Activated B cell treated with CpG ODN at 0.5 μM for 24 hours (primary cell): ENCODE results near the gene IFT80. TPM values are rescaled to one million over a fixed set of nuclear protein-coding genes. Genes with fewer than 3 reads are reported as not detected.
A peak's percentile ranks its signal among the peaks of the same experiment; 100 is the strongest.

Experiments
- ATAC-seq: fragments of 200-7000 bp; cut with Tn5 transposase; one replicate; pipeline ENCODE4 v1.10.0; 2021; ENCODE audit warnings: low read depth, mild to moderate bottlenecking, moderate library complexity
- CTCF ChIA-PET: fragments of 350-600 bp; sonication (Branson Sonifier 250); formaldehyde crosslinking; loops from one replicate; lab custom pipeline; 2021; ENCODE audit warnings: antibody characterized with exemption; lab: Charles Lee
- POLR2A ChIA-PET: fragments of 350-600 bp; sonication (Branson Sonifier 250); formaldehyde crosslinking; loops from one replicate; lab custom pipeline; 2021; ENCODE audit warnings: antibody characterized with exemption; lab: Charles Lee
- DNase-seq: peaks from one replicate; pipeline ENCODE4 v3.0.0; 2022
- H3K27ac Mint-ChIP-seq: one replicate; pipeline ENCODE4 v1.8.0; 2020; ENCODE audit warnings: mixed read lengths
- H3K27me3 Mint-ChIP-seq: one replicate; pipeline ENCODE4 v1.8.0; 2021; ENCODE audit warnings: mixed read lengths
- H3K36me3 Mint-ChIP-seq: one replicate; pipeline ENCODE4 v1.8.0; 2021; ENCODE audit warnings: low read depth, mixed read lengths
- H3K4me1 Mint-ChIP-seq: one replicate; pipeline ENCODE4 v1.8.0; 2021; ENCODE audit warnings: mixed read lengths
- H3K4me3 Mint-ChIP-seq: one replicate; pipeline ENCODE4 v1.8.0; 2020; ENCODE audit warnings: mild to moderate bottlenecking, mixed read lengths
- H3K9me3 Mint-ChIP-seq: one replicate; pipeline ENCODE4 v1.8.0; 2020; ENCODE audit warnings: mixed read lengths
- intact Hi-C: fragments of 100-400 bp; cut with micrococcal nuclease; formaldehyde crosslinking; loops from one replicate; pipeline ENCODE4 v1.15.1; 2024
- total RNA-seq: library from RNA; stranded (reverse); gene quantifications from 2 replicates; pipeline ENCODE4 v1.2.3, GENCODE V29; 2022
- TF ChIP-seq, protein P1 (sequence below): fragments of 200-600 bp; IDR thresholded peaks from one replicate; pipeline ENCODE4 v1.8.0; 2022; ENCODE audit warnings: antibody characterized with exemption, mild to moderate bottlenecking

Gene IFT80
- total RNA-seq, 1 donor from 2014 or later = 26.7 TPM

- peak overlapping the region; percentile 82 for H3K4me3 Mint-ChIP-seq
- H3K27me3 Mint-ChIP-seq = peaks cover 37% of the 10 kb centered on the region
- peak overlapping the region; percentile 12 for H3K27ac Mint-ChIP-seq
- H3K4me1 Mint-ChIP-seq = peaks cover 21% of the 10 kb centered on the region
- peak; percentile 20 for DNase-seq
- ChIA-PET CTCF (interaction anchor here (1.0 to 1.1 kb wide), 2 partner anchors 194 to 342 kb away, joined by 3 read pairs; no protein-coding TSS in a partner anchor), POLR2A (no interaction called here)
- intact Hi-C loops = loop anchor here (5.0 kb wide), 1 partner anchor 459 kb away; no protein-coding TSS in a partner anchor
- no peak for ATAC-seq
- TF ChIP-seq, protein P1, sequence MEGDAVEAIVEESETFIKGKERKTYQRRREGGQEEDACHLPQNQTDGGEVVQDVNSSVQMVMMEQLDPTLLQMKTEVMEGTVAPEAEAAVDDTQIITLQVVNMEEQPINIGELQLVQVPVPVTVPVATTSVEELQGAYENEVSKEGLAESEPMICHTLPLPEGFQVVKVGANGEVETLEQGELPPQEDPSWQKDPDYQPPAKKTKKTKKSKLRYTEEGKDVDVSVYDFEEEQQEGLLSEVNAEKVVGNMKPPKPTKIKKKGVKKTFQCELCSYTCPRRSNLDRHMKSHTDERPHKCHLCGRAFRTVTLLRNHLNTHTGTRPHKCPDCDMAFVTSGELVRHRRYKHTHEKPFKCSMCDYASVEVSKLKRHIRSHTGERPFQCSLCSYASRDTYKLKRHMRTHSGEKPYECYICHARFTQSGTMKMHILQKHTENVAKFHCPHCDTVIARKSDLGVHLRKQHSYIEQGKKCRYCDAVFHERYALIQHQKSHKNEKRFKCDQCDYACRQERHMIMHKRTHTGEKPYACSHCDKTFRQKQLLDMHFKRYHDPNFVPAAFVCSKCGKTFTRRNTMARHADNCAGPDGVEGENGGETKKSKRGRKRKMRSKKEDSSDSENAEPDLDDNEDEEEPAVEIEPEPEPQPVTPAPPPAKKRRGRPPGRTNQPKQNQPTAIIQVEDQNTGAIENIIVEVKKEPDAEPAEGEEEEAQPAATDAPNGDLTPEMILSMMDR = no peak
- no peaks in the 10 kb centered on the region for H3K9me3 Mint-ChIP-seq
- no peaks in the 10 kb centered on the region for H3K36me3 Mint-ChIP-seq
Observed at GRCh38 chr3:160226026-160226907, 172.8 kb downstream of the IFT80 start.

GRCh38 chr3:160225176-160226025 is 173.6 kb downstream of the IFT80 start, which contains the start of gene C3orf80:
TSS of gene C3orf80 (plus strand) at chr3:160225422. CDS start at chr3:160225636, 214 bp downstream.
- TF ChIP-seq, protein P1 = no peak
- ATAC-seq = peak; percentile 78
- Mint-ChIP-seq H3K27me3 (peaks cover 37% of the 10 kb centered on the region), H3K4me3 (peak within 1 kb of the TSS; percentile 71), H3K9me3 (no peaks in the 10 kb centered on the region), H3K4me1 (peaks cover 21% of the 10 kb centered on the region), H3K27ac (no peak within 1 kb of the TSS), H3K36me3 (no peaks in the 10 kb centered on the region)
- POLR2A ChIA-PET = no interaction called here
- DNase-seq = peak; percentile 41
- intact Hi-C loops = loop anchor here (1.0 to 5.0 kb wide), 4 partner anchors 173 to 458 kb away; partner anchors contain the start of genes IFT80, IL12A and SMC4
- CTCF ChIA-PET = interaction anchor here (1.0 to 1.1 kb wide), 2 partner anchors 193 to 341 kb away, joined by 3 read pairs; no protein-coding TSS in a partner anchor

GRCh38 chr3:160224811-160225175 is 174.2 kb downstream of the IFT80 start:
- ChIA-PET CTCF (no interaction called here), POLR2A (no interaction called here)
- DNase-seq = no peak
- Mint-ChIP-seq H3K4me3 (peak overlapping the region; percentile 71), H3K9me3 (no peaks in the 10 kb centered on the region), H3K27ac (no peak overlapping the region), H3K27me3 (peaks cover 37% of the 10 kb centered on the region), H3K4me1 (peaks cover 21% of the 10 kb centered on the region), H3K36me3 (no peaks in the 10 kb centered on the region)
- ATAC-seq = no peak
- TF ChIP-seq, protein P1 = no peak
- intact Hi-C loops = loop anchor here (1.0 to 5.0 kb wide), 4 partner anchors 174 to 457 kb away; partner anchors contain the start of genes IFT80, IL12A and SMC4

GRCh38 chr3:160224256-160224655 is 174.8 kb downstream of the IFT80 start:
- POLR2A ChIA-PET = no interaction called here
- ATAC-seq = no peak
- Mint-ChIP-seq H3K9me3 (no peaks in the 10 kb centered on the region), H3K4me3 (peak overlapping the region; percentile 28), H3K36me3 (no peaks in the 10 kb centered on the region), H3K27ac (no peak overlapping the region), H3K27me3 (peaks cover 39% of the 10 kb centered on the region), H3K4me1 (peaks cover 21% of the 10 kb centered on the region)
- TF ChIP-seq, protein P1 = no peak
- intact Hi-C loops = loop anchor here (2.0 kb wide), 2 partner anchors 175 to 235 kb away; partner anchors contain the start of genes IFT80, IL12A and SMC4
- CTCF ChIA-PET = no interaction called here
- DNase-seq = no peak
